Measurements from ENCODE around the gene CACNA1G. TPM values are rescaled to one million over a fixed set of nuclear protein-coding genes. Genes with fewer than 3 reads are reported as not detected.

CACNA1G gene
- total RNA-seq, 4 donors from 2014 or later = 0.15 to 0.94 (median 0.16) TPM; not detected in 1

DNA sequence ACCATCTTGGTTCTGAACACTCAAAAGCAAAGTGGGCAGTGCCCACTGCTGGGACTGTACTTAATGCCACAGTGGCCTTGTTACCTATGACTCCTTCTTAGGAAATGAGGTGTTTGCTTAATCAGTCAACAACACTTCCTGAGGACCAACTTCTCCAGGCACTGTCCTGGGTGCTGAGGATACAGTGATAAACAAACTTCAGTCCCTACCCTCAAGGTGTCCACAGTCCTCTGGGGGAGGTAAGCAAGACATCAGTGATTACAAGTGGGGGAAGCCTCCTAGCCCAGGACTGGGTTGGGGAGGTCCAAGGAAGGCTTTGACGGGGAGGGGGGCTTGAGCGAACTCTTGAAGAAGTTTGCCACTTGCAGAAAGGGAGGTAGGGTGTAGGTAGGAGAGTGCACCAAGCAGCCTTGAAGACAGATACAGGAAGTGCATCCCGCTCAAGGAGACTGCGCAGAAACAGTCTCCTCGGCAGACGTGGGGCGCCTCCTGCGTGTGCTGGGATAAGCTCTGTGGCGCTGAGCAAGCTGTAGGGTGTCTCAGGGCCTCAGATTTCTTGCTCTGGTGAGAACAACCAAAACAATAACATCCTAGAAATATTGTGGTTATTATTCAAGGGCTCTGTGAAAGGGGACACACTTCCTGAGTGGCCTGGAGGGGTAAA is 71.5 kb downstream of the CACNA1G start:
- Histone ChIP-seq H3K9me3 (no peaks in the 10 kb centered on the region), H3K27me3 (peaks cover 81% of the 10 kb centered on the region), H3K4me1 (peaks cover 0 to 17% (median 15%) of the 10 kb centered on the region in 3 donors), H3K36me3 (no peaks in the 10 kb centered on the region), H3K27ac (no peak overlapping the region), H3K4me3 (no peak overlapping the region)
- no peak for ATAC-seq
- no peak for TF ChIP-seq CTCF (IDR thresholded peaks at IDR 0.05)
- no peak for TF ChIP-seq POLR2A (IDR thresholded peaks at IDR 0.05)
- TF ChIP-seq EP300 (IDR thresholded peaks at IDR 0.05) = no peak
- TF ChIP-seq POLR2AphosphoS5 (IDR thresholded peaks at IDR 0.05) = no peak
- WGBS, 2 donors (ENCODE audit: low coverage in 1 of 2) = 83 to 93% methylated on average over 7 to 9 of the region's 9 CpGs

GRCh38 chr17:50632637-50633036 is 72.1 kb downstream of the CACNA1G start:
- Histone ChIP-seq H3K9me3 (no peaks in the 10 kb centered on the region), H3K27ac (no peak overlapping the region), H3K36me3 (no peaks in the 10 kb centered on the region), H3K27me3 (peaks cover 83% of the 10 kb centered on the region), H3K4me3 (no peak overlapping the region), H3K4me1 (peaks cover 0 to 17% (median 15%) of the 10 kb centered on the region in 3 donors)
- 84 to 100% methylated on average over 2 to 3 of the region's 5 CpGs for WGBS, 2 donors (ENCODE audit: low coverage in 1 of 2)
- TF ChIP-seq POLR2AphosphoS5 (IDR thresholded peaks at IDR 0.05) (no peak), CTCF (IDR thresholded peaks at IDR 0.05) (no peak), POLR2A (IDR thresholded peaks at IDR 0.05) (no peak), EP300 (IDR thresholded peaks at IDR 0.05) (no peak)
- ATAC-seq = no peak

DNA sequence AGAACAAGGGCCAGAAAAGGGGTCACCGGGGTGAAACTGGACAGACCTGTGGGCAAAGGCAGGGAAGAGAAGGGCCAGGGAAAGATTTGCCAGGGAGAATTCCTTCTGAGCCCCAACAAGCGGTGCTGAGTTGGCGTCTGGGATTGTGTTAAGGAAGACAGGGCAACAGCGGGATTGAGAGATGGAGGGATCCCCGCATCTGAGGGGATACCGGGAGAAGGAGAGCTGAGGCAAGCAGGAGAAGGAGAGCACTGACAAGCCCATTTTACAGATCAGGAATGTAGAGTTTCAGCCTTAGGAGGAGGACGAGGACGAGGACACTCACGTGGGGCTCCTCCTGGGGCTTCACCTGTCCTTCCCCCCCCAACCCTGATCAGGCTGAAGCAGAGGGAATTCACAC is 73.2 kb downstream of the CACNA1G start:
- H3K36me3 ChIP-seq = no peaks in the 10 kb centered on the region
- H3K4me1 ChIP-seq = peaks cover 0 to 22% (median 15%) of the 10 kb centered on the region in 3 donors
- H3K9me3 ChIP-seq = no peaks in the 10 kb centered on the region
- no peak overlapping the region for H3K4me3 ChIP-seq
- no peak overlapping the region for H3K27ac ChIP-seq
- H3K27me3 ChIP-seq = peaks cover 80% of the 10 kb centered on the region
- 97 to 99% methylated on average over 7 of the region's 9 CpGs for WGBS, 2 donors (ENCODE audit: low coverage in 1 of 2)
- no peak for ATAC-seq
- no peak for TF ChIP-seq CTCF (IDR thresholded peaks at IDR 0.05)
- TF ChIP-seq POLR2A (IDR thresholded peaks at IDR 0.05) = no peak
- TF ChIP-seq EP300 (IDR thresholded peaks at IDR 0.05) = no peak
- no peak for TF ChIP-seq POLR2AphosphoS5 (IDR thresholded peaks at IDR 0.05)

GRCh38 chr17:50634224-50634914 is 73.9 kb downstream of the CACNA1G start, which contains the start of gene ABCC3:
TSS of gene ABCC3 (plus strand) at chr17:50634881. CDS start at chr17:50634937, 56 bp downstream.
- Histone ChIP-seq H3K4me1 (peaks cover 0 to 29% (median 22%) of the 10 kb centered on the region in 3 donors), H3K27ac (peak within 1 kb of the TSS in 1 of 4 donors; percentile 23), H3K4me3 (peak within 1 kb of the TSS; percentile 13 to 56), H3K9me3 (no peaks in the 10 kb centered on the region), H3K27me3 (peaks cover 73% of the 10 kb centered on the region), H3K36me3 (no peaks in the 10 kb centered on the region)
- TF ChIP-seq EP300 (IDR thresholded peaks at IDR 0.05) (no peak), CTCF (IDR thresholded peaks at IDR 0.05) (no peak), POLR2AphosphoS5 (IDR thresholded peaks at IDR 0.05) (peak; percentile 72), POLR2A (IDR thresholded peaks at IDR 0.05) (no peak)
- 19 to 51% methylated on average over 5 to 9 of the region's 48 CpGs for WGBS, 2 donors (ENCODE audit: low coverage in 1 of 2)
- ATAC-seq = peak; percentile 60

Data from gastroesophageal sphincter (tissue), 4 donors.